Liver (tissue), 9 donors: ENCODE measurements around the gene STRBP. TPM values are rescaled to one million over a fixed set of nuclear protein-coding genes. Genes with fewer than 3 reads are reported as not detected.

ENCODE experiments used
- DNase-seq: peaks from one replicate; pipeline ENCODE4 v3.0.0-alpha.2; 2017; ENCODE audit warnings: low spot score
- H3K27ac ChIP-seq, 2 donors: one replicate each; pipeline ENCODE4 v1.7.0; 2013; ENCODE audit warnings: inconsistent platforms in 2 of 2, low read length in 2 of 2, control low read depth in 1 of 2, low read depth in 1 of 2, mild to moderate bottlenecking in 1 of 2
- H3K27me3 ChIP-seq, 4 donors: one replicate each; pipeline versions ENCODE4 v1.6.1 to v1.7.0; 2013; ENCODE audit warnings: low read length in 3 of 4, inconsistent platforms in 1 of 4, mild to moderate bottlenecking in 1 of 4, moderate library complexity in 1 of 4; ENCODE audit not compliant: control insufficient read depth in 4 of 4, insufficient read depth in 4 of 4
- H3K36me3 ChIP-seq, 4 donors: one replicate each; pipeline versions ENCODE4 v1.6.1 to v1.7.0; 2013; ENCODE audit warnings: low read length in 3 of 4, mild to moderate bottlenecking in 3 of 4, low read depth in 1 of 4, moderate library complexity in 1 of 4; ENCODE audit not compliant: control insufficient read depth in 4 of 4, insufficient read depth in 3 of 4
- H3K4me1 ChIP-seq, 4 donors: one replicate each; pipeline versions ENCODE4 v1.6.1 to v1.7.0; 2013; ENCODE audit warnings: low read length in 3 of 4, mild to moderate bottlenecking in 3 of 4, moderate library complexity in 1 of 4; ENCODE audit not compliant: control insufficient read depth in 4 of 4, insufficient read depth in 4 of 4
- H3K4me3 ChIP-seq, 3 donors: one replicate each; pipeline versions ENCODE4 v1.6.1 to v1.7.0; 2013; ENCODE audit warnings: low read length in 3 of 3, control low read depth in 1 of 3, low read depth in 1 of 3, mild to moderate bottlenecking in 1 of 3
- H3K9ac ChIP-seq, 2 donors: one replicate each; pipeline ENCODE4 v1.7.0; 2013; ENCODE audit warnings: low read length in 2 of 2, mild to moderate bottlenecking in 2 of 2, moderate library complexity in 2 of 2, control low read depth in 1 of 2, low read depth in 1 of 2
- H3K9me3 ChIP-seq, 4 donors: one replicate each; pipeline versions ENCODE4 v1.6.1 to v1.7.0; 2013; ENCODE audit warnings: low read length in 3 of 4; ENCODE audit not compliant: control insufficient read depth in 4 of 4
- FOXA1 ChIP-seq: IDR thresholded peaks from 2 replicates; pipeline ENCODE4 v1.6.1; 2016; ENCODE audit warnings: antibody characterized with exemption
- FOXA2 ChIP-seq: IDR thresholded peaks from 2 replicates; pipeline ENCODE4 v1.6.1; 2016; ENCODE audit warnings: antibody characterized with exemption
- HNF4G ChIP-seq: IDR thresholded peaks from 2 replicates; pipeline ENCODE4 v1.6.1; 2016; ENCODE audit warnings: antibody characterized with exemption
- JUND ChIP-seq, 2 donors: IDR thresholded peaks; 2 replicates each; pipeline ENCODE4 v1.6.1; 2016; ENCODE audit warnings: antibody characterized with exemption in 2 of 2
- NR2F2 ChIP-seq: IDR thresholded peaks from 2 replicates; pipeline ENCODE4 v1.6.1; 2016; ENCODE audit warnings: antibody characterized with exemption
- RAD21 ChIP-seq, 2 donors: IDR thresholded peaks; 2 replicates each; pipeline ENCODE4 v1.6.1; 2016; ENCODE audit warnings: antibody characterized with exemption in 2 of 2, mild to moderate bottlenecking in 2 of 2
- RXRA ChIP-seq, 2 donors: IDR thresholded peaks; 2 replicates each; pipeline ENCODE4 v1.6.1; 2017 to 2018; ENCODE audit warnings: antibody characterized with exemption in 2 of 2, mild to moderate bottlenecking in 1 of 2
- YY1 ChIP-seq: IDR thresholded peaks from 2 replicates; pipeline ENCODE4 v1.6.1; 2016; ENCODE audit warnings: antibody characterized with exemption, mild to moderate bottlenecking
- WGBS: extraction: QIAGEN DNeasy Blood & Tissue Kit; methylation state at CpG from one replicate; pipeline ENCODE4 v1.1.7; 2013; 5-methylcytosine and 5-hydroxymethylcytosine counted together
- polyA plus RNA-seq, 2 donors: library from polyadenylated mRNA; stranded (reverse) in 1 of 2; unstranded in 1 of 2; fragments of 200-250 nt in 1 of 2; fragments of >200 nt in 1 of 2; fragmentation: Nextera tagmentation in 1 of 2; extraction: Ambion mirVana in 1 of 2; gene quantifications; one replicate each; pipeline versions ENCODE4 v1.2.1 to v1.2.3, GENCODE V29; 2013 to 2015
- total RNA-seq, 2 donors: library from RNA; depleted of rRNA; stranded (reverse); fragments of >200 nt; gene quantifications; one replicate each; pipeline ENCODE4 v1.2.3, GENCODE V29; 2014
- TF ChIP-seq, protein P1 (sequence below): fragments of 150-350 bp; IDR thresholded peaks from 2 replicates; pipeline ENCODE4 v1.5.1; 2017; ENCODE audit warnings: improper control_type of control experiment, low read depth, low read length; ENCODE audit not compliant: missing input control
- donor health status: healthy.
- donor health status: healthy.
- donor health status: healthy.
- donor health status: healthy.
- donor health status: healthy.

STRBP gene
- total and polyA plus RNA-seq, 4 donors = 4.3 to 17.2 (median 8.5) TPM

DNA sequence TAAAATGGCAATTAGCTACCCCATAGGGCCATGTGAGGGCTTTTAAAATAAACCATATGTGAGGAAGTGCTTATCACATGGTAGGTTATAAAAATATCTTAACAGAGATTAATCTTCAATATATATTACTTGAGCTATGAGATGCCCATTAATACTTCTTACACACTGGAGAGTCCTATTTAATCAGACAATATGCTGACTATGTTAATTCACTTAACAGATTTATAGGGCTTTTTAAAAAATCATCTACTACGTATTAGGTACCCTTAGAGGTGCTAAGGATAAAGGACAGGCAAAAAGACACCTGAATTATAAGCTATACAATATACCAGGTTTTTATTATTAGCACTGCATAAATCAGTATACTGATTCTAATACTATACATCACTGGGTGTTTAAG is 102.6 kb downstream of the STRBP start (continued):
- no peak for TF ChIP-seq RAD21 (IDR thresholded peaks at IDR 0.05)

DNA sequence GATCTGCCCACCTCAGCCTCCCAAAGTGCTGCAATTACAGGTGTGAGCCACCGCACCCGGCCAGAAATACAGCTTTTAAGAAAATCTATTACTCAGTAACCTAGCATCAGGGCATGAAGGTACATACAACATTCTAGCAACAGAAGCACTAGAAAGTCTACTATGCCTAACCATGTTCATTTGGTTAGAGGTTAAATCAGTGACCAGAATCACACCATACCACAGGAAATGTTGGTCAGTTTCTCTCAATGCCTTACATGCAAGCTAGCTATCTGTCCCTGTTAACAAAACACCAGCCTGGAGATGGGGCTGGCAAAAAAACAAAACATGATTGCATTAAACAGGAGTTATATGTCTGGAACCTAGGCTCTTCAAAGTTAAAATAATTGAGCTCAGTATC is 104.1 kb downstream of the STRBP start:
- Histone ChIP-seq H3K4me1 (peaks cover 0 to 4% (median 0%) of the 10 kb centered on the region in 4 donors), H3K27me3 (no peaks in the 10 kb centered on the region), H3K36me3 (no peaks in the 10 kb centered on the region), H3K9ac (no peak overlapping the region), H3K27ac (no peak overlapping the region), H3K4me3 (no peak overlapping the region), H3K9me3 (no peaks in the 10 kb centered on the region)
- TF ChIP-seq YY1 (no peak), JUND (IDR thresholded peaks at IDR 0.05) (no peak)
- 98% methylated on average over 2 of the region's 2 CpGs for WGBS
- no peak for DNase-seq

DNA sequence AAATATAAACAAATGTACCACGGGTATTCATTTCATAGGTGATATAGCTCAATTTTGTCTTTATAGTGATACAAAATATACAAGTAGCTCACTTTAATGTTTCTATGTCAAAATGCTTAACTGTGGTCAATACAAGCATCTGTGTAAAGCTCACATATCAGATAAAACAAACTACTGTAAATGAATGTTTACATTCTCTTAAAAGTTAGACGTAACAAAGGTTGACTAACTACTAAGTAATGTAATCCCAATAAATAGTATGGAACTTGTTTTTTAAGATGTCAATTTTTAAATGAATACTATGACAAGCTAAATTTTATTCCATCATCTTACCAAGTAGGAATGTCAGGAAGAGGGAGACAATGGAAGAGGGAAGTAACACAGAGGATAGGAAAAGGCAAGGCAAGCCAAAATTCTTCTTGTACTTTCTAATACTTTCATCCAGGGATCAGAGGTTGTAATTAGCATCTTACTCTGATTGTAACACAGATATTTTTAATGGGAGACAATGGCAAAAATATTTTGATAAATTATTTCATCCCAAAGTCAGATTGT is 105.5 kb downstream of the STRBP start:
- Histone ChIP-seq H3K36me3 (peaks cover 0 to 1% (median 0%) of the 10 kb centered on the region in 4 donors), H3K9me3 (no peaks in the 10 kb centered on the region), H3K27me3 (no peaks in the 10 kb centered on the region), H3K27ac (no peak overlapping the region), H3K9ac (no peak overlapping the region), H3K4me1 (peaks cover 0 to 4% (median 0%) of the 10 kb centered on the region in 4 donors), H3K4me3 (no peak overlapping the region)
- 85% methylated on average over 2 of the region's 2 CpGs for WGBS
- TF ChIP-seq, protein P1, sequence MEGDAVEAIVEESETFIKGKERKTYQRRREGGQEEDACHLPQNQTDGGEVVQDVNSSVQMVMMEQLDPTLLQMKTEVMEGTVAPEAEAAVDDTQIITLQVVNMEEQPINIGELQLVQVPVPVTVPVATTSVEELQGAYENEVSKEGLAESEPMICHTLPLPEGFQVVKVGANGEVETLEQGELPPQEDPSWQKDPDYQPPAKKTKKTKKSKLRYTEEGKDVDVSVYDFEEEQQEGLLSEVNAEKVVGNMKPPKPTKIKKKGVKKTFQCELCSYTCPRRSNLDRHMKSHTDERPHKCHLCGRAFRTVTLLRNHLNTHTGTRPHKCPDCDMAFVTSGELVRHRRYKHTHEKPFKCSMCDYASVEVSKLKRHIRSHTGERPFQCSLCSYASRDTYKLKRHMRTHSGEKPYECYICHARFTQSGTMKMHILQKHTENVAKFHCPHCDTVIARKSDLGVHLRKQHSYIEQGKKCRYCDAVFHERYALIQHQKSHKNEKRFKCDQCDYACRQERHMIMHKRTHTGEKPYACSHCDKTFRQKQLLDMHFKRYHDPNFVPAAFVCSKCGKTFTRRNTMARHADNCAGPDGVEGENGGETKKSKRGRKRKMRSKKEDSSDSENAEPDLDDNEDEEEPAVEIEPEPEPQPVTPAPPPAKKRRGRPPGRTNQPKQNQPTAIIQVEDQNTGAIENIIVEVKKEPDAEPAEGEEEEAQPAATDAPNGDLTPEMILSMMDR = no peak
- TF ChIP-seq FOXA1 (no peak), HNF4G (no peak), JUND (IDR thresholded peaks at IDR 0.05) (no peak), NR2F2 (no peak), YY1 (no peak), RAD21 (IDR thresholded peaks at IDR 0.05) (no peak)
- DNase-seq = no peak

DNA sequence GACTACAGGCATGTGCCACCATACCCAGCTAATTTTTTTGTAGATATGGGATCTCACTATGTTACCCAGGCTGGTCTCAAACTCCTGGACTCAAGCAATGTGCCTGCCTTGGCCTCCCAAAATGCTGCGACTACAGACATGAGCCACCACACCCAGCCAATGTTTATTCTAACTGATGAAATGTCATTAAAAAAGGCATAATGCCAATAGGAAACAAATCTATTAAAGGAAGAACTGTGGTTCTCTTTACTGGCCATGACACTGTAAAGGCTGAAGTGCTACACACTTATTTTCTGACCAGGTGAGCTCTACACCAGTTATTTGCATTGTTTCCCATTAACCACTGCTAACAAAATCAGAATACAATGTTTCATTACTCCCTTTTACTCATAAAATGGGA is 106.0 kb downstream of the STRBP start:
- no peak for DNase-seq
- H3K9me3 ChIP-seq = no peaks in the 10 kb centered on the region
- TF ChIP-seq RXRA (IDR thresholded peaks at IDR 0.05) = no peak
- TF ChIP-seq RAD21 (IDR thresholded peaks at IDR 0.05) = peak in 1 of 2 donors; percentile 6
- no peak for TF ChIP-seq HNF4G
- TF ChIP-seq FOXA2 = no peak
- no peak for TF ChIP-seq NR2F2
- TF ChIP-seq, protein P1 = no peak
- H3K27me3 ChIP-seq = no peaks in the 10 kb centered on the region
- no peak overlapping the region for H3K27ac ChIP-seq
- H3K36me3 ChIP-seq = peaks cover 0 to 2% (median 2%) of the 10 kb centered on the region in 4 donors
- peaks cover 0 to 4% (median 0%) of the 10 kb centered on the region in 4 donors for H3K4me1 ChIP-seq
- no peak overlapping the region for H3K9ac ChIP-seq
- WGBS = 35% methylated on average over 1 of the region's 1 CpG
- H3K4me3 ChIP-seq = no peak overlapping the region
